NCI-H1105 treated with DMSO at 0.1 percent for 48 hours (cell line): ENCODE measurements around the gene MGAT5.
A peak's percentile ranks its signal among the peaks of the same experiment; 100 is the strongest.

Source experiments
- DNase-seq: peaks from one replicate; lab custom pipeline; 2025; lab: John Stamatoyannopoulos, UW

MGAT5 gene

GRCh38 chr2:134304394-134305108 is 50.7 kb downstream of the MGAT5 start:
- no peak for DNase-seq

- DNase-seq, result no peak
Observed at GRCh38 chr2:134305109-134305491, 51.2 kb downstream of the MGAT5 start.

- no peak for DNase-seq
Observed at GRCh38 chr2:134306521-134306920, 52.6 kb downstream of the MGAT5 start.

- DNase-seq, result no peak
Observed at GRCh38 chr2:134307334-134307733, 53.5 kb downstream of the MGAT5 start.

- DNase-seq, result no peak
Observed at GRCh38 chr2:134308474-134309385, 54.9 kb downstream of the MGAT5 start.

GRCh38 chr2:134310107-134311079 is 56.5 kb downstream of the MGAT5 start:
- no peak for DNase-seq

GRCh38 chr2:134312482-134312881 is 58.6 kb downstream of the MGAT5 start:
- DNase-seq, result no peak

GRCh38 chr2:134314202-134314601 is 60.3 kb downstream of the MGAT5 start:
- no peak for DNase-seq

GRCh38 chr2:134314681-134315368 is 61.0 kb downstream of the MGAT5 start:
- DNase-seq, result no peak

GRCh38 chr2:134315471-134315870 is 61.6 kb downstream of the MGAT5 start:
- DNase-seq, result no peak

- no peak for DNase-seq
Observed at GRCh38 chr2:134319596-134320254, 65.9 kb downstream of the MGAT5 start.

GRCh38 chr2:134320930-134321329 is 67.1 kb downstream of the MGAT5 start:
- no peak for DNase-seq

GRCh38 chr2:134323777-134324176 is 69.9 kb downstream of the MGAT5 start:
- DNase-seq, result no peak

- no peak for DNase-seq
Observed at GRCh38 chr2:134324430-134324829, 70.6 kb downstream of the MGAT5 start.

- no peak for DNase-seq
Observed at GRCh38 chr2:134324947-134325346, 71.1 kb downstream of the MGAT5 start.

- no peak for DNase-seq
Observed at GRCh38 chr2:134325696-134326095, 71.8 kb downstream of the MGAT5 start.

GRCh38 chr2:134327367-134327766 is 73.5 kb downstream of the MGAT5 start:
- DNase-seq, result no peak

- DNase-seq, result no peak
Observed at GRCh38 chr2:134331081-134331480, 77.2 kb downstream of the MGAT5 start.

GRCh38 chr2:134333646-134334189 is 79.8 kb downstream of the MGAT5 start:
- peak; percentile 78 for DNase-seq

- no peak for DNase-seq
Observed at GRCh38 chr2:134334542-134335353, 80.9 kb downstream of the MGAT5 start.
